Stimulated activated CD4-positive, alpha-beta T cell treated with anti-CD3 and anti-CD28 coated beads, Interleukin-2, amount 100 ng/mL, for 24 hours (primary cell): ENCODE data around the gene SPDYE2.
"Not testable (repeated sequence)": the region's sequence is repeated elsewhere in the genome, so short reads cannot be mapped to it uniquely, and the experiment has no call there.

Experiments
- DNase-seq, 2 donors: peaks; one replicate each; pipeline ENCODE4 v3.0.0-alpha.2; 2020

The SPDYE2 gene

DNA sequence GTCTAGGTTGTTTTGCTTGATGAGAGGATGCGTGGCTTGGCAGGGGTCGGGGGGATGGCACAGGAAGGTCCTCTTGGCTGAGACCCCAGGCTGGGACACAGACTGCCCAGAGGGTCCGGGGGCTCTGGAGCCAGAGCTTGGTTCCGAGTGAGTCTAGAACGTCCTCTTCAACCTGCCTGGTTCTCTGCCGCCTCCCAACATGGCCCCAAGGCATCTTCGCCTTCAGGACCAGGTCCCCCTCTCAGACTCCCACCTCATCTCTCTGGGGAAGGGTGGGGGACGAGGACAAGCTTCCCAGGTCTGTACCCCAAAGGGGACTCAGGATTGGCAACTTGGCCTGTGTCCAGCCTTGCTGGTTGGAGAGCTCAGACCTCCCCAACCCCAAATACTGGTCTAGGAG, 8.9 kb upstream of the SPDYE2 start:
- DNase-seq: not testable (repeated sequence)

DNA sequence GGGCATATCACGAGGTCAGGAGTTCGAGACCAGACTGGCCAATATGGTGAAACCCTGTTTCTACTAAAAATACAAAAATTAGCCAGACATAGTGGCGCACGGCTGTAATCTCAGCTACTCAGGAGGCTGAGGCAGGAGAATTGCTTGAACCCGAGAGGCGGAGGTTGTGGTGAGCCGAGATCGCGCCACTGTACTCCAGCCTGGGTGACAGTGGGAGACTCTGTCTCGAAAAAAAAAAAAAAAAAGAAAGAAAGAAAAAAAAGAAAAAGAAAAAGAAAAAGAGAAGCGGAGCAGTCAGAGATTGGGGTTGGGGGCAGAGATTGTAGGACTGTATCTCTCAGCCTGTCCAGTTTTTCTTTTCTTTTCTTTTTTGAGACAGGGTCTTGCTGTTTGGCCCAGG, 8.3 kb upstream of the SPDYE2 start:
- not testable (repeated sequence) for DNase-seq

DNA sequence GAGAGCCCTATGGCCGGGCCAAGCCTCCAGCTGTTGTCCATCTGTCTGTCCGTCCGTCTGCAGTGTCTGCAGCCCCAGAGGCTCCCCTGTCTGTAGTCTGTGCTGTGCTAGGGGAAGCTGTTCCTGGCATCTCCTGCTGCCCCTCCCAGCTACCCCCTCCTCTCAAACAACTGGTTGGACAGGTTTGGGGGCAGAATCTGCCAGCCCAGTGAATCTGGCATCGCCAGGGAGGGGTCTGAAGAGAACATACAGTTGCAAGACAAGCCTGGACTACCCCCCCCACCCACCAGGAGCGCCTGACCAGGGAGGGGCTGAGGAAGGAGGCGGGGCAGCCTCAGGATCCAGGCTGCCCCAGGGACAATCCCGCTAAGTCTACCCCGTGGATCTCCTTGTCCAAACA, 7.4 kb upstream of the SPDYE2 start, which contains the start of gene UPK3BL2:
UPK3BL2 (minus strand) TSS at position 101 of the 400 bp plus-strand sequence; CDS start at position 41, 60 bp downstream.
- not testable (repeated sequence) for DNase-seq

DNA sequence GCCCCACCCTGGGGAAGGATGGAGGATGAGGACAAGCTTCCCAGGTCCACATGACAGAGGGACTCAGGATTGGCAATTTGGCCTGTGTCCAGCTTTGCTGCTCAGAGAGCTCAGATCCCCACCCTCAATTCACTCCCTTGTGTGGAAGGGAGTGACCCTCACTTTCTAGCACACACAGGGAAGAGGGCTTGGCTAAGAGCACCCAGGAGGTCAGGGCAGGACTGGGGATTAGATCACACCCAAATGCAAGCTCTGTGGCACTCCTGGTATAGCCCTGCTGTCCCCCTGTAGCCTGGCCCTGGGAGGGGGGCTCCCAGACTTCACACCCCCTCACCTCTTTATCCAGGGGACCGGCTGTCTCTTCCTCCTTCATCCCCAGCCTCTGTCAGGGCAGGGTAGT, 6.7 kb upstream of the SPDYE2 start:
- not testable (repeated sequence) for DNase-seq

DNA sequence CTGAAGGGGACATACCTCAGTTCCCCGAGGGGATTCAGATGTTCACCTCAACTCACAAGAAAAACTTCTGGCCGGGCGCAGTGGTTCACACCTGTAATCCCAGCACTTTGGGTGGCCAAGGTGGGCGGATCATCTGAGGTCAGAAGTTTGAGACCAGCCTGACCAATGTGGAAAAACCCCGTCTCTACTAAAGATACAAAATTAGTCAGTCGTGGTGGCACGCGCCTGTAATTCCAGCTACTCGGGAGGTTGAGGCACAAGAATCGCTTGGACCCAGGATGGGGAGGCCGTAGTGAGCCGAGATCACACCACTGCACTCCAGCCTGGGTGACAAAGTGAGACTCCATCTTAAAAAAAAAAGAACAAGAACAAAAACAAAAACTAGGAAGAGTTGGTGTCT, 5.7 kb upstream of the SPDYE2 start:
- not testable (repeated sequence) for DNase-seq

DNA sequence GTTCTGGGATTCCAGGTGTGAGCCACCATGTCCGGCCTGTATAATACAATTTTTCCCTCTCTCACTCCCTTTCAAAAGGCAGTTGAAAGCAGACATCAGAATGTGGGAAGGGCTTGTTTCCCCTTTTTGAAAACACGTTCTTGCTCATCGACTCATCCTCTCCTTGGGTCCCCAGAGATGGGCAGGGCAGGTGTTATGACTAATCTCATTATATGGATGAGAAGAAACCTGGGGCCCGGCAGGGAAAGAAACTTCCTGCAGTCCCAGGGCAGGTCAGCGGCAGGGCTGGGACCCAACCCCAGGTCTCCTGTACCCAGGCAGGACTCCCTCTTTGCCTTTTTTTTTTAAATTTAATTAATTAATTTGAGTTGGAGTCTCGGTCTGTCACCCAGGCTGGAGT, 4.7 kb upstream of the SPDYE2 start:
- DNase-seq: not testable (repeated sequence)

DNA sequence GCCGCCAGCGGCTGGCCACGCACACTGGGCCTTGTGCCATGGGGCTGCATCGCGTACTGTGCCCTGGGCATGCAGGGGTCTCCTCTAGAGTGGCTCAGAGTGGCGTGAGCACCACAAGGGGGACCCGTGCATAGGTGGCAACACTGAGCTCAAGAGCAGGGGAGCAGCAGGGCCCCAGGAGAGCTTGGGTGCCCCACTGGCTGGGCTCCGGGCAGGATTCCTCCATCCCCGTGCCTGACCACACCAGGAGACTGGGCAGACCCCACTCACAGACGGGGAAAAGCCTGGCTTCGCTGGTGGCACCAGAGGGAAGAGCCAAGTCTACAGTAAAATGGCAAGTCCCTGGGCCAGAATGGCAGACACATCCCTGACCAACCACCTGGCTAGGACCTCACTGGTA, 17.6 kb downstream of the SPDYE2 start:
- DNase-seq: not testable (repeated sequence)

DNA sequence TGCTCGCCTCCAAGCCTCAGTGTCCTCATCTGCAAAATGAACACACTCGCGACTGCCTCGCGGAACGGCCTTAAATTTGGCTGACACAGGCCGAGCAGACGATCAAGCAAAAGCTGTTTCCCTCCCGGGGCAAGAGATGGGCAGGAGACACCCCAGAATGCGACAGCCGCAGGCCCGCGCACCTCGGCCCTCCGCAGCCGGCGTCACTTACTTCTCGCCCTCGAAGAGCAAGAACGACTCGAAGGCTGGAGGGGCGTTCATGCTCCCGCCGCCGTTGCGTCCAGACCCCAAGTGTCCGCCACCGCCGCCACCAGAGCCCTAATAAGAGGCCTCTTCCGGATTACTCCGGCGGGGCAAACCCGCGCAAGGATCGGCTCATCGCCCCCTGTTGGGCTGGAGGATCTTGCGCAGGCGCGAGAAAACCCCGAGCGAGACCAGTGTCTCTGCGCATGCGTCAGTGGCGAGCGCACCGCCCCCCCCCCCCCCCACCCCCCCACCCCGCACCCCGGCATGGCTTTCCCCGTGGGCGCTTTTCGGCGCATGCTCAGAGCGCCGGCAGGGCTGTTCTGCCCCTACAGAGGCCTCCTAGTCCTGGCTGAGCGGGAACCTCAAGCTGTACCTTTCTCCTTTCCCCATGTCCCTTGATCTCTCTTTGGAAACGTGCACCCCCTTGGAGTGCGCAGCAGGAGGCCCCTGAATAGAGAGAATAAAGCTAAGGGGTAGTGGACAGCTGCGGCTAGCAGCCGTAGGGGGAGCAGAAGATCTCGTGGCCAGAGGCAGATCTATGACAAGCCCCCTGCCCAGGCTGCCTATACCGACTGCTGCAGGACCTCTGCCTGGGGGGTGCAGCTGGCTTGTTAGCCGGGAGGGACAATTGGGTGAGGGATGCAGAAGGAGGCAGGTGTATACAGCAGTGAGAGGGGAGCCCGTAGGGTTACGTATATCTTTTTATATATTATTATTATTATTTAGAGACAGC, 21.5 kb downstream of the SPDYE2 start, which contains the start of gene POLR2J3:
POLR2J3 (minus strand) TSS at position 323 of the 979 bp plus-strand sequence; CDS start at position 261, 62 bp downstream.
- peak; percentile 100 for DNase-seq

DNA sequence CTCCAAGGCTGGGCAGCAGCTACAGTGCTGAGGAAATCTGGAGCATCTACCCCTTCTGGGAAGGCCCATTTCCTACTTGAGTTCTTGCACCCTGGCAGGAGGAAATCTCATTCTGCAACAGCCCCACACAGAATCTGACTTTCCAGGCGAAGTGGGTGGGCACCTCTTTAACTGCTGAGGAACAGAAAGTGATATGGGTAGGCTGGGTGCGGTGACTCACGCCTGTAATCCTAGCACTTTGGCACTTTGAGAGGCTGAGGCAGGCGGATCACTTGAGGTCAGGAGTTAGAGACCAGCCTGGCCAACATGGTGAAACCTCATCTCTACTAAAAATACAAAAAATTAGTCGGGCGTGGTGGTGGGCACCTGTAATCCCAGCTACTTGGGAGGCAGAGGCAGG, 23.6 kb downstream of the SPDYE2 start:
- DNase-seq: not testable (repeated sequence)

DNA sequence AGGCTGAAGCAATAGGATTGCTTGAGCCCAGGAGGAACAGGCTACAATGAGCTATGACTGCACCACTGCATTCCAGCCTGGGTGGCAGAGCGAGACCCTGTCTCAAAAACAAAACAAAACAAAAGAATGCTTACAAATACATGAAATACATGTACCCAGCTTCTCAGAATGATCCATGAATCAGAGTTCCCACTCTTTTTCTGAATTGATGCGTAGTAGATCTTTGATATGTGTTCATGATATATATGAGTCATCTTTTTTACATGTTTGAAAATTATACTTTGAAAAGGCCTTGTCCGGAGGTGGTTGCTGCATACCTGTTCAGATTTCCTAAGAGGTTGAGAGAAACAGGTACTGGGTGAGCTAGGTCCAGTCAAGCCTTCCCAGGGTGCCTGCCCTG, 25.3 kb downstream of the SPDYE2 start:
- DNase-seq: not testable (repeated sequence)

DNA sequence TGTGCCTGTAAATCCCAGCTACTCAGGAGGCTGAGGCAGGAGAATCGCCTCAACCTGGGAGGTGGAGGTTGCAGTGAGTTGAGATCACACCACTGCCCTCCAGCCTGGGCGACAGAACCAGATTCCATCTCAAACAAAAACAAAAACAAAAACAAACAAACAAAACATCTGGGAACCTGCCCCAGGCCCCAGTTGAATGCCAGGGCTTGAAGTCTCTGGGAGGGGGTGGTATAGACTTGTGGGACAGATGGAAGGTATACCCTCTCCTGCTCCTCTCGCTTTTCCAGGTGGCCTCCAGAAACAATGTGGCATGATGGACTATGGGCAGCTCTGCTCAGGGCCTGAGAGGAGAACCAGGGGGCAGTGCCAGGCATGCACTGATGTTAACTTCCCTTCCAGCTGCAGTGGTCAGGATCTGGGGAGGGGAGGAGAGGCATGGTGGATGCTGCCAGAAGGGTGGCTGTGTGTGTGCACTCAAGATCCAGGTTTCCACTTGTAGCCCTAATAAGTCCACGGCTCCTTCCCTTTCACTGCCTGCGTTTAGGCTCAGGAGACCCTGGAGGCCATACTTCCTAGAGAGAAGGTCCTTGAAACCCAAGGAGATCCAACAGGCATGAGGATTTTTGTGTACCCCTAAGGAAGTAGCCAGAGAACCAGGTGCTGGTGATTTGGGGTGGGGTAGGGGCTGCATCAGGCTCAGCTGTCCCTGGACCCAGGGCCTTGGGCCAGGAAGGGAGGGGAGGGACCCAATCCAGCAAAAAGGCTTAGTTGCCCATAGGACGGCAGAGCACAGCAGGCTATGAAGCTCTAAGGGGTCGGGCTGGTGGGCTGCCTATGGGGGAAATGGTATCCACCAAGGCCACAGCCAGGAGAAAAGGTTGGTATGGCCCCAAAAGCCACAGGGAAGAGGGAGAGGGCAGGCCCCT, 26.6 kb downstream of the SPDYE2 start:
- peak in 1 of 2 donors; percentile 15 for DNase-seq

DNA sequence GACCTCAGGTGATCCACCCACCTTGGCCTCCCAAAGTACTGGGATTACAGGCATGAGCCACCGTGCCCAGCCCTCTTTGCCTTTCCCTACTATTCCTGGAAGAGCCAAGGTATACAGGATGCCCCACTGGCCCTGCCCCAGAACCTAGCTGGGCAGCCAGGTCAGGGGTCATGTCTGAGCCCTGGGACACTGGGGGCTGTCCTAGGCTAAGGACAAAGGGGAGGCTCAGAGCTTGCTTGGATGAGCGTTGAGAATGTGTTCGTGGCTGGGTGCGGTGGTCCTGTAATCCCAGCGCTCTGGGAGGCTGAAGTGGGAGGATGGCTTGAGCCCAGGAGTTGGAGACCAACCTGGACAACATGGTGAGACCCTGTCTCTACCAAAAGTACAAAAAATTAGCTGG, 27.5 kb downstream of the SPDYE2 start:
- DNase-seq: not testable (repeated sequence)

DNA sequence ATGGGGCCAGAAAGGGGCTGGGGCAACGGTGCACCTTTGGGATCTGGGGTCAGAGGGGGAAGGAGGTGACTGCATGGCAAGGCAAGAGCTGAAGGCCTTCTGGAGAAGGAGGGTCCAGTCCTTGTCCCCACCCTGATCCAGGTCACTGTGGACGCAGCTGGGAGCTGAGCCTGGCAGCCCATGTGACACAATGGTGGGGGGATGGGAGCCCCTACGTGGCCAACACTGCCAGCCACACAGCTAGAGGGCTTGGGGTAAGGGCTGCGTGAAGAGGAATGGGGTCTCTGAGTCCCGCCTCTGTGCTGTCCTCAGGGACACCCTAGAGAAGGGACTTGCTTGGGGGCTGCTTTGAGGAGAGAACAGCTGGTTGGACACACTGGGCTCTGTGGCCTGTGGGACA, 30.7 kb downstream of the SPDYE2 start:
- DNase-seq: not testable (repeated sequence)

DNA sequence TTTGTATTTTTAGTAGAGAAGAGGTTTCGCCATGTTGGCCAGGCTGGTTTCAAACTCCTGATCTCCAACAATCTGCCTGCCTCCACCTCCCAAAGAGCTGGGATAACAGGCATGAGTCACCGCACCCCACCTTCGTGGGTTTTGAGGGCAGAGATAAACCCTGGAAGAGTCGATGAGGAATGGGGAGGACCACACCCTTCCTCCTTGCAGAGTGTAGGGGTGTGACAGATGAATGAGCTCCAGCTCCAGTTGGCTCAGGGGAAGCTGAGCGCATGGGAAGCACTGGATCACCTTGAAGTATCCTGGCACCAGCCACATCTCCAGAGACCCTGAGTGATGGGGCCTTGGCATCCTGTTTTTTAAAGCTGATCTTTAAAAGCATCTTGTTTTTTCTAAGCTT, 32.5 kb downstream of the SPDYE2 start:
- DNase-seq: not testable (repeated sequence)

DNA sequence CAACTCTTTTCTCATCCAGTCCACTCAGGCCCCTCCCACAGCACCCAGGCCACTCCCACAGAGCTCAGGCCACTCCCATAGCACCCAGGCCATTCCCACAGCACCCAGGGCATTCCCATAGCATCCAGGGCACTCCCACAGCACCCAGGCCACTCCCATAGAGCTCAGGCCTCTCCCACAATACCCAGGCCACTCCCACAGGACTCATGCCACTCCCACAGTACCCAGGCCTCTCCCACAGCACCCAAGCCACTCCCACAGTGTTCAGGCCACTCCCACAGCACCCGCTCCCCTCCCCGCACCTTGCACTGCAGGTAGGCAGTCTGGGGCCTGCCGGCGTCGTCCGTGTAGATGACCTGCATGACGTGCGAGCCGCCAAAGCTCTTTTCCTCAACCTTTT, 38.8 kb downstream of the SPDYE2 start:
- DNase-seq: not testable (repeated sequence)

DNA sequence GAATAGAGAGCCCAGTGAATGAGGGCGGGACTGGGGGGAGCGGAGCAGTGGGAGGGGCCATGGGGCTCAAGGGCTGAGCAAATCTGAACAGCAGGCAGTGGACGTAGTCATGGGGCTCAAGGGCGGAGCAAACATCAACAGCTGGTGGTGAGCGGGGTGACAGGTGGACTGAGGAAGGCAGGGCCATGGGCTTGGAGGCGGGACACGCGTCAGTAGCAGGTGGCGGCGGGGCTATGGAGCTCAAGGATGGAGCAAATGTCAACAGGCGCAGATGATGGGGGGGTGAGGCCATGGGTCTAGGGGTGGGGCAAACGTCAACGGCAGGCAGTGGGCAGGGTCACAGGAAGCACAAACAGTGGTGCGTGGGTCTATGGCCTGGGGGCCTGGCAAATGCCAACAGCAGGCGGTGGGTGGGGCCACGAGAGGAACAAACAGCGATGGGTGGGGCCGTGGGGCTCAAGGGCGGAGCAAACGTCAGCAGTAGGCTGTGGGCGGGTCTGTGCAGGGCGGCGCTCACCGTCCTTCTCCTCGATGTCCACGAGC, 41.5 kb downstream of the SPDYE2 start:
- peak; percentile 30 to 33 for DNase-seq

DNA sequence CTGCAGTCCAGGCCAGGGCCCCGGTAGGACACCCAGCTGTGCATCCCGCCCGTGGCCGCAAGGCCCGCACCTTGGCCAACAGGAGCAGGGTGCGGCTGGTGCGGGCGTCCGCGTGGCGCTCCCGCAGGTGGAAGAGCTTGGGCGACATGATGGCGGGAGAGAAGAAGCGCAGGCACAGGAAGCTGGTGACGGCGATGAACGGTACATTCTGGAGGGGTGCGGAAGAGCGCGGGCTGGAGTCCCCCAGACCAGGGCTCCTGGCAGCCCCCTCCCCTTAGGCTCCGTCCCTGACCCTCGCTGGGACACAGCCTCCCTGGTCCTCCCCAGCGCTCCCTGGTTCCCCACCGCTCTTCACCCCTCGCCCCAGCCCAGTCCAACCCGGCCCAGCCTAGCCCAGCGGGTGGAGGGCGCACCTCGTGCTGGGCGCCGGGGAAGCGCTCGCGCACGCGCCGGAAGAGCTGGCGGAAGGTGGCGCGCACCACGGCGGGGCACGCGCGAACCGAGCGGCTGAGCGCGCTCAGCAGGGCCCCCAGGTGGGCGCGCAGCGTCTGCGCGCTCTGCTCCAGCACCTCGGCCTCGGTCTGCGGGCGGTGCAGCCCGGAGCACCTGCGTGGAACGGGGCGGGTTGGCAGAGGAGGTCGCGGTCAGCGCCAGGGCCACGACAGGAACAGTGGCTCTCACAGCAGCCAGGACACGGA, 42.8 kb downstream of the SPDYE2 start:
- DNase-seq: not testable (repeated sequence)

DNA sequence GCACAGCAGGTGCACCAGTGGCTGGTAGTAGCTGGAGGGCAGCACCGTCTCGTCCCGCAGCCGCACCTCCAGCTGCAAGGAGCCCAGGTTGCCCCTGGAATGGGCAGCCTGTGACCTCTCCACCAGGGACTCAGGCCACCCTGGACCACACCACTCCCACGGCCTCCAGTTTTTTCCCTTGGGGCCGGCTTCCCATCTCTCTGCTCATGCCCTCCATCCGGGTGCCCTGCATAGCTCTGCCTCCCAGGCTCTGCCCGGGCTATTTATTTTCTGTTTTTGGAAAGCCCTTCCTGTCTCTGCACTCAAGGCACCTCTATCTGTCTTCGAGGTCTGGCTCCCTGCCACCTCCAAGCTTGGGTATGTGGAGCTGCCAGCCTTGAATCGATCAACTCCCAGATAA, 45.0 kb downstream of the SPDYE2 start:
- DNase-seq: not testable (repeated sequence)

DNA sequence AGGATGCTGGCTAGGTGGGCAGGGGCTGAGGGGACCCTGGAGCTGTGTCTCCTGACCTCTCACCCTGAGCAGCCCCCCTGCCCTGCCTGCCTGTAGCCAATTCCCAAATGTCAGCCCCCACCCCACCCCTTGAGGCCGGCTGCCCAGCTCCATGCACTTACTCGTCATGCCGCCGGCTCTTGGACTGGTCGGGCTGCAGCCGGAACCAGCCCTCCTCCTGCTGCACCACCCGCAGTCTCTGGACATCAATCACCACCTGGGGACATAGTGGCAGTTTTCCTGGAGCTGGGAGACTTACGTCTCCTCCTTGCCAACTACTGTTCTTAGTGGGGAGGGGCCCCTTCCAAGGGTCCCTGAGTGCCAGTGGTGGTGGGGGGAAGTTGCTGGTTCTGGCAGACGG, 48.7 kb downstream of the SPDYE2 start:
- not testable (repeated sequence) for DNase-seq

DNA sequence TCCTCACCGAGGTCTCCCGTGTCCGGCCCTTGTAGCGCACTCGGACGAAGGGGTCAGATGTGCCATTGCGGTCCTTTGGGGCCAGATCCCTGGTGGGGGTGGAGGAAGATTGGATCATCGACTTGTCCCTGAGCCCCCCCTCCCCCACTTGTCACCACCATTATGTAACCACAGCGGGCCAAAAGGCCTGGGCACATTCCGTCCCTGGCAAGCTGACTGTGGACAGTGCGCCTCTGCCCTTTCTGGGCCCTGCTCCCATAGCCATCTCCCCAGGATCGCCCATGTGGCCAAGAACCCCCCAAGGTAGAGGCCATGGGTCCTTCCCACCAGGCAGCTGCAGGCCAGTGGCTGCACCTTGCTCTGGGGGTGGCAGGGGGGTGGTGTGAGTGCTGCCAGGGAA, 51.3 kb downstream of the SPDYE2 start:
- not testable (repeated sequence) for DNase-seq

DNA sequence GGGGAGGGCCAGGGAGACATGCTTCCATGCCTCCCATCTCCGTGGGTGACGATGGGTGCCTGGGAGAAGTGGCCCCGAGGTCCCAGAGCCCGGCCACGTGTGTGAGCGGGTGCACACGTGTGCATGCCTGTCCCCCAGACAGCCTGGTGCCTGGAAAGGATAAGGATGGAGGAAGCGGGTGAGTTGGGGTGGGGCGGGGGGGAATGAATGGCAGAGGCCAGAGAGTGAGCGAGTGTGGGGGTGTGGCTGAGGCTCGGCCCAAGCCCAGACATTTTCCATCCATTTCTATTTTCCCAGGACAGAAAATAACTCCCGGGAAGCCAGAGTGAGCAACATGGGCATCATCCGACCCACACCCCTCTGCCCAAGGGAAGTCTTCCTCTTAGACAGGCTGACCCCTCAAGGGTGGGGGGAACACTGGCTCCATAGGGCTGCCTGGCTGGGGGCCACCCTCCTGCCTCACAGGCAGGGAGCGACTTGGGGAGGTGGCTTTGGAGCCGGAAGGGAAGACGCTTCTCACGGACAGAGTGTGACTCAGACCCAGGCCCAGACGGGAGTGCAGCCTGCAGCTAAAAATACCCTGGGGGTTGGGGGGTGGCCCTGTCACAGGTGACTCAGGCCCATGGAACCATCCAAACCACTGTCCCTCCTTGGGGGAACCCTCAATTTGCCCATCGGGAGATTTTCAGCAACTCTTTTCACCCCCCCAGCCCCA, 53.6 kb downstream of the SPDYE2 start:
- not testable (repeated sequence) for DNase-seq
